ENCODE results near the gene RPLP1. TPM values are rescaled to one million over a fixed set of nuclear protein-coding genes. Genes with fewer than 3 reads are reported as not detected.
A peak's percentile ranks its signal among the peaks of the same experiment; 100 is the strongest.

RPLP1 gene
- total and polyA plus RNA-seq, 3 experiments from 2014 or later, result 2,084 to 2,332 (median 2,216) TPM

GRCh38 chr15:69424001-69424400, 28.6 kb upstream of the RPLP1 start:
- peaks cover 0 to 2% of the 10 kb centered on the region in 2 donors for H3K27me3 Mint-ChIP-seq
- no peak overlapping the region for H3K4me3 ChIP-seq (ENCODE audit: low read length)
- no peak overlapping the region for H3K27ac Mint-ChIP-seq
- no peaks in the 10 kb centered on the region for H3K36me3 ChIP-seq (ENCODE audit: insufficient read depth, low read length)
- H3K4me1 Mint-ChIP-seq, result no peaks in the 10 kb centered on the region
- no peaks in the 10 kb centered on the region for H3K9me3 ChIP-seq (ENCODE audit: low read length)
- no peak for DNase-seq
- no peak overlapping the region for H3K27ac ChIP-seq (ENCODE audit: low read depth, low read length)
- ChIA-PET POLR2A (no interaction called here), CTCF (no interaction called here)
- no peak overlapping the region for H3K4me3 Mint-ChIP-seq
- H3K4me1 ChIP-seq (ENCODE audit: insufficient read depth, low read length), result no peaks in the 10 kb centered on the region
- H3K27me3 ChIP-seq (ENCODE audit: insufficient read depth, low read length, poor library complexity, severe bottlenecking), result no peaks in the 10 kb centered on the region
- no peaks in the 10 kb centered on the region for H3K9me3 Mint-ChIP-seq
- no peaks in the 10 kb centered on the region for H3K36me3 Mint-ChIP-seq

GRCh38 chr15:69424748-69425413, 27.7 kb upstream of the RPLP1 start:
- ChIA-PET CTCF (no interaction called here), POLR2A (interaction anchor here (0.6 kb wide), 1 partner anchor 21 kb away, joined by 4 read pairs; no protein-coding TSS in a partner anchor)
- Mint-ChIP-seq H3K4me3 (no peak overlapping the region), H3K4me1 (no peaks in the 10 kb centered on the region), H3K27ac (no peak overlapping the region), H3K36me3 (no peaks in the 10 kb centered on the region), H3K27me3 (peaks cover 0 to 2% of the 10 kb centered on the region in 2 donors), H3K9me3 (no peaks in the 10 kb centered on the region)
- no peaks in the 10 kb centered on the region for H3K4me1 ChIP-seq (ENCODE audit: insufficient read depth, low read length)
- H3K36me3 ChIP-seq (ENCODE audit: insufficient read depth, low read length), result no peaks in the 10 kb centered on the region
- no peak overlapping the region for H3K4me3 ChIP-seq (ENCODE audit: low read length)
- DNase-seq, result no peak
- no peaks in the 10 kb centered on the region for H3K9me3 ChIP-seq (ENCODE audit: low read length)
- no peaks in the 10 kb centered on the region for H3K27me3 ChIP-seq (ENCODE audit: insufficient read depth, low read length, poor library complexity, severe bottlenecking)
- H3K27ac ChIP-seq (ENCODE audit: low read depth, low read length), result no peak overlapping the region

GRCh38 chr15:69433831-69434230, 18.8 kb upstream of the RPLP1 start:
- Mint-ChIP-seq H3K36me3 (peaks cover 0 to 2% (median 0%) of the 10 kb centered on the region in 3 donors), H3K4me1 (no peaks in the 10 kb centered on the region), H3K4me3 (no peak overlapping the region), H3K27ac (no peak overlapping the region), H3K27me3 (peaks cover 0 to 1% of the 10 kb centered on the region in 2 donors), H3K9me3 (no peaks in the 10 kb centered on the region)
- ChIA-PET POLR2A (no interaction called here), CTCF (no interaction called here)
- Histone ChIP-seq H3K27me3 (ENCODE audit: insufficient read depth, low read length, poor library complexity, severe bottlenecking) (no peaks in the 10 kb centered on the region), H3K4me1 (ENCODE audit: insufficient read depth, low read length) (no peaks in the 10 kb centered on the region), H3K27ac (ENCODE audit: low read depth, low read length) (no peak overlapping the region), H3K36me3 (ENCODE audit: insufficient read depth, low read length) (no peaks in the 10 kb centered on the region), H3K9me3 (ENCODE audit: low read length) (no peaks in the 10 kb centered on the region), H3K4me3 (ENCODE audit: low read length) (no peak overlapping the region)
- DNase-seq, result no peak

GRCh38 chr15:69434238-69434637, 18.4 kb upstream of the RPLP1 start:
- peaks cover 0 to 1% of the 10 kb centered on the region in 2 donors for H3K27me3 Mint-ChIP-seq
- Histone ChIP-seq H3K36me3 (ENCODE audit: insufficient read depth, low read length) (no peaks in the 10 kb centered on the region), H3K27me3 (ENCODE audit: insufficient read depth, low read length, poor library complexity, severe bottlenecking) (no peaks in the 10 kb centered on the region), H3K4me3 (ENCODE audit: low read length) (no peak overlapping the region), H3K9me3 (ENCODE audit: low read length) (no peaks in the 10 kb centered on the region), H3K27ac (ENCODE audit: low read depth, low read length) (no peak overlapping the region), H3K4me1 (ENCODE audit: insufficient read depth, low read length) (no peaks in the 10 kb centered on the region)
- no peak for DNase-seq
- H3K4me1 Mint-ChIP-seq, result no peaks in the 10 kb centered on the region
- H3K36me3 Mint-ChIP-seq, result peaks cover 0 to 2% (median 0%) of the 10 kb centered on the region in 3 donors
- no peak overlapping the region for H3K4me3 Mint-ChIP-seq
- no peak overlapping the region for H3K27ac Mint-ChIP-seq
- no peaks in the 10 kb centered on the region for H3K9me3 Mint-ChIP-seq
- POLR2A ChIA-PET, result no interaction called here
- CTCF ChIA-PET, result no interaction called here

- Mint-ChIP-seq H3K9me3 (no peaks in the 10 kb centered on the region), H3K36me3 (peaks cover 0 to 2% (median 0%) of the 10 kb centered on the region in 3 donors), H3K27ac (peak overlapping the region in 1 of 8 donors; percentile 51), H3K4me3 (no peak overlapping the region), H3K27me3 (peaks cover 0 to 1% of the 10 kb centered on the region in 2 donors), H3K4me1 (no peaks in the 10 kb centered on the region)
- Histone ChIP-seq H3K9me3 (ENCODE audit: low read length) (no peaks in the 10 kb centered on the region), H3K27me3 (ENCODE audit: insufficient read depth, low read length, poor library complexity, severe bottlenecking) (no peaks in the 10 kb centered on the region), H3K4me1 (ENCODE audit: insufficient read depth, low read length) (no peaks in the 10 kb centered on the region), H3K27ac (ENCODE audit: low read depth, low read length) (no peak overlapping the region), H3K36me3 (ENCODE audit: insufficient read depth, low read length) (no peaks in the 10 kb centered on the region), H3K4me3 (ENCODE audit: low read length) (no peak overlapping the region)
- CTCF ChIA-PET, result no interaction called here
- POLR2A ChIA-PET, result no interaction called here
- no peak for DNase-seq
These were observed 17.9 kb upstream of the RPLP1 start for GRCh38 chr15:69434679-69435078.

GRCh38 chr15:69435985-69436384, 16.6 kb upstream of the RPLP1 start:
- Mint-ChIP-seq H3K4me3 (no peak overlapping the region), H3K4me1 (no peaks in the 10 kb centered on the region), H3K27me3 (peaks cover 0 to 1% of the 10 kb centered on the region in 2 donors), H3K36me3 (peaks cover 0 to 2% (median 0%) of the 10 kb centered on the region in 3 donors), H3K27ac (no peak overlapping the region), H3K9me3 (no peaks in the 10 kb centered on the region)
- no peaks in the 10 kb centered on the region for H3K27me3 ChIP-seq (ENCODE audit: insufficient read depth, low read length, poor library complexity, severe bottlenecking)
- POLR2A ChIA-PET, result no interaction called here
- H3K9me3 ChIP-seq (ENCODE audit: low read length), result no peaks in the 10 kb centered on the region
- no peak overlapping the region for H3K4me3 ChIP-seq (ENCODE audit: low read length)
- no peaks in the 10 kb centered on the region for H3K36me3 ChIP-seq (ENCODE audit: insufficient read depth, low read length)
- CTCF ChIA-PET, result interaction anchor here (1.3 kb wide), 1 partner anchor 22 kb away, joined by 3 read pairs; no protein-coding TSS in a partner anchor
- no peak overlapping the region for H3K27ac ChIP-seq (ENCODE audit: low read depth, low read length)
- DNase-seq, result no peak
- H3K4me1 ChIP-seq (ENCODE audit: insufficient read depth, low read length), result no peaks in the 10 kb centered on the region

- ChIA-PET POLR2A (no interaction called here), CTCF (no interaction called here)
- Mint-ChIP-seq H3K27me3 (no peaks in the 10 kb centered on the region), H3K4me1 (no peaks in the 10 kb centered on the region), H3K27ac (no peak overlapping the region), H3K36me3 (peaks cover 0 to 2% (median 0%) of the 10 kb centered on the region in 3 donors), H3K4me3 (no peak overlapping the region), H3K9me3 (no peaks in the 10 kb centered on the region)
- H3K4me1 ChIP-seq (ENCODE audit: insufficient read depth, low read length), result no peaks in the 10 kb centered on the region
- no peak overlapping the region for H3K4me3 ChIP-seq (ENCODE audit: low read length)
- H3K27ac ChIP-seq (ENCODE audit: low read depth, low read length), result no peak overlapping the region
- H3K9me3 ChIP-seq (ENCODE audit: low read length), result no peaks in the 10 kb centered on the region
- H3K27me3 ChIP-seq (ENCODE audit: insufficient read depth, low read length, poor library complexity, severe bottlenecking), result no peaks in the 10 kb centered on the region
- H3K36me3 ChIP-seq (ENCODE audit: insufficient read depth, low read length), result no peaks in the 10 kb centered on the region
- no peak for DNase-seq
These were observed 15.7 kb upstream of the RPLP1 start for GRCh38 chr15:69436951-69437350.

- H3K27me3 Mint-ChIP-seq, result no peaks in the 10 kb centered on the region
- DNase-seq, result no peak
- ChIA-PET CTCF (no interaction called here), POLR2A (no interaction called here)
- Histone ChIP-seq H3K27ac (ENCODE audit: low read depth, low read length) (no peak overlapping the region), H3K9me3 (ENCODE audit: low read length) (no peaks in the 10 kb centered on the region), H3K4me3 (ENCODE audit: low read length) (no peak overlapping the region), H3K36me3 (ENCODE audit: insufficient read depth, low read length) (no peaks in the 10 kb centered on the region), H3K4me1 (ENCODE audit: insufficient read depth, low read length) (no peaks in the 10 kb centered on the region), H3K27me3 (ENCODE audit: insufficient read depth, low read length, poor library complexity, severe bottlenecking) (no peaks in the 10 kb centered on the region)
- H3K27ac Mint-ChIP-seq, result no peak overlapping the region
- H3K4me3 Mint-ChIP-seq, result no peak overlapping the region
- H3K4me1 Mint-ChIP-seq, result peaks cover 2 to 14% (median 12%) of the 10 kb centered on the region in 3 donors
- H3K36me3 Mint-ChIP-seq, result peaks cover 0 to 2% (median 0%) of the 10 kb centered on the region in 3 donors
- H3K9me3 Mint-ChIP-seq, result no peaks in the 10 kb centered on the region
These were observed 13.0 kb upstream of the RPLP1 start for GRCh38 chr15:69439623-69440022.

Data from CD8-positive, alpha-beta memory T cell (primary cell).